Measurements from ENCODE around the gene DCBLD2. TPM values are rescaled to one million over a fixed set of nuclear protein-coding genes. Genes with fewer than 3 reads are reported as not detected.

Gene DCBLD2
- total RNA-seq, 1 donor from 2014 or later, result 145 TPM

GRCh38 chr3:98798820-98799219, 102.7 kb downstream of the DCBLD2 start:
- Histone ChIP-seq H3K4me3 (no peak overlapping the region), H3K4me2 (no peak overlapping the region), H2AFZ (replicated peaks) (no peak overlapping the region), H3K9ac (no peak overlapping the region), H3K27me3 (no peaks in the 10 kb centered on the region), H3K4me1 (no peaks in the 10 kb centered on the region), H4K20me1 (ENCODE audit: low read depth) (no peaks in the 10 kb centered on the region), H3F3A (ENCODE audit: low read depth) (no peaks in the 10 kb centered on the region), H3K79me2 (ENCODE audit: low read depth) (no peaks in the 10 kb centered on the region), H3K27ac (no peak overlapping the region), H3K9me3 (ENCODE audit: low read depth) (no peaks in the 10 kb centered on the region), H3K36me3 (no peaks in the 10 kb centered on the region)
- no peak for DNase-seq (ENCODE audit: low spot score)
- TF ChIP-seq EZH2 (IDR thresholded peaks at IDR 0.05) (no peak), EZH2phosphoT487 (IDR thresholded peaks at IDR 0.05) (no peak)
- TF ChIP-seq, protein P1, sequence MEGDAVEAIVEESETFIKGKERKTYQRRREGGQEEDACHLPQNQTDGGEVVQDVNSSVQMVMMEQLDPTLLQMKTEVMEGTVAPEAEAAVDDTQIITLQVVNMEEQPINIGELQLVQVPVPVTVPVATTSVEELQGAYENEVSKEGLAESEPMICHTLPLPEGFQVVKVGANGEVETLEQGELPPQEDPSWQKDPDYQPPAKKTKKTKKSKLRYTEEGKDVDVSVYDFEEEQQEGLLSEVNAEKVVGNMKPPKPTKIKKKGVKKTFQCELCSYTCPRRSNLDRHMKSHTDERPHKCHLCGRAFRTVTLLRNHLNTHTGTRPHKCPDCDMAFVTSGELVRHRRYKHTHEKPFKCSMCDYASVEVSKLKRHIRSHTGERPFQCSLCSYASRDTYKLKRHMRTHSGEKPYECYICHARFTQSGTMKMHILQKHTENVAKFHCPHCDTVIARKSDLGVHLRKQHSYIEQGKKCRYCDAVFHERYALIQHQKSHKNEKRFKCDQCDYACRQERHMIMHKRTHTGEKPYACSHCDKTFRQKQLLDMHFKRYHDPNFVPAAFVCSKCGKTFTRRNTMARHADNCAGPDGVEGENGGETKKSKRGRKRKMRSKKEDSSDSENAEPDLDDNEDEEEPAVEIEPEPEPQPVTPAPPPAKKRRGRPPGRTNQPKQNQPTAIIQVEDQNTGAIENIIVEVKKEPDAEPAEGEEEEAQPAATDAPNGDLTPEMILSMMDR (IDR thresholded peaks at IDR 0.05), result no peak
- Mint-ChIP-seq H3K9me3 (peaks cover 2% of the 10 kb centered on the region), H3K27me3 (ENCODE audit: insufficient read depth, low read depth) (no peaks in the 10 kb centered on the region), H3K4me3 (no peak overlapping the region), H3K4me1 (no peaks in the 10 kb centered on the region), H3K36me3 (peaks cover 48% of the 10 kb centered on the region), H3K27ac (no peak overlapping the region)

GRCh38 chr3:98797905-98798304, 103.6 kb downstream of the DCBLD2 start:
- TF ChIP-seq EZH2 (IDR thresholded peaks at IDR 0.05) (no peak), EZH2phosphoT487 (IDR thresholded peaks at IDR 0.05) (no peak)
- TF ChIP-seq, protein P1 (IDR thresholded peaks at IDR 0.05), result no peak
- Histone ChIP-seq H3K27ac (no peak overlapping the region), H3K4me3 (no peak overlapping the region), H3K4me1 (no peaks in the 10 kb centered on the region), H3F3A (ENCODE audit: low read depth) (no peaks in the 10 kb centered on the region), H3K79me2 (ENCODE audit: low read depth) (no peaks in the 10 kb centered on the region), H3K9ac (no peak overlapping the region), H3K36me3 (no peaks in the 10 kb centered on the region), H4K20me1 (ENCODE audit: low read depth) (no peaks in the 10 kb centered on the region), H3K4me2 (no peak overlapping the region), H3K27me3 (no peaks in the 10 kb centered on the region), H3K9me3 (ENCODE audit: low read depth) (no peaks in the 10 kb centered on the region), H2AFZ (replicated peaks) (no peak overlapping the region)
- Mint-ChIP-seq H3K9me3 (no peaks in the 10 kb centered on the region), H3K4me3 (no peak overlapping the region), H3K27ac (no peak overlapping the region), H3K36me3 (peaks cover 44% of the 10 kb centered on the region), H3K27me3 (ENCODE audit: insufficient read depth, low read depth) (no peaks in the 10 kb centered on the region), H3K4me1 (no peaks in the 10 kb centered on the region)
- no peak for DNase-seq (ENCODE audit: low spot score)

DNA sequence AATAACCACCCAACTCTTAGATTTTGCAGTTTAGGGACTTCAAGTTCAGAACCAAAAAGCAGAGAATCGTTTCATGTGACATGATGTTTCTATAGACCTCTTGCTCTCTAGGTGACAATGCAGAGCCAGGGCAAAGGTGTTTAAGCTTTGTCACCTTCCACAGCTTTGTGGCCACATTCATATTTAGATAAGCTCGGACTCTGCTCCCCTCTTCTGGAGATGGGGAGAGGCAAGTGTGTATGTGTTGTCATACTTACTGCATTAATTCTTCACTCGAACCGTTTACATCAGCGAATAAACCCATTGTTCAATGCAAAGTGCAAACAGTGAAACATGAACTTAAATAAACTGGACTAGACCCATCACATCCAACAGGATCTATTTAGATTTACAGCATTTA, 105.2 kb downstream of the DCBLD2 start:
- H3K4me1 Mint-ChIP-seq, result no peaks in the 10 kb centered on the region
- no peaks in the 10 kb centered on the region for H3K9me3 ChIP-seq (ENCODE audit: low read depth)
- H3K27me3 ChIP-seq, result no peaks in the 10 kb centered on the region
- peaks cover 36% of the 10 kb centered on the region for H3K36me3 Mint-ChIP-seq
- no peak for TF ChIP-seq EZH2phosphoT487 (IDR thresholded peaks at IDR 0.05)
- TF ChIP-seq, protein P1 (IDR thresholded peaks at IDR 0.05), result no peak
- no peak for TF ChIP-seq EZH2 (IDR thresholded peaks at IDR 0.05)
- H3K4me1 ChIP-seq, result no peaks in the 10 kb centered on the region
- H3K36me3 ChIP-seq, result no peaks in the 10 kb centered on the region
- no peak overlapping the region for H3K4me3 ChIP-seq
- H3F3A ChIP-seq (ENCODE audit: low read depth), result no peaks in the 10 kb centered on the region
- H3K27ac Mint-ChIP-seq, result no peak overlapping the region
- no peak overlapping the region for H3K9ac ChIP-seq
- DNase-seq (ENCODE audit: low spot score), result no peak
- H3K4me2 ChIP-seq, result no peak overlapping the region
- no peaks in the 10 kb centered on the region for H4K20me1 ChIP-seq (ENCODE audit: low read depth)
- no peak overlapping the region for H2AFZ ChIP-seq (replicated peaks)
- no peak overlapping the region for H3K4me3 Mint-ChIP-seq
- H3K27ac ChIP-seq, result no peak overlapping the region
- H3K27me3 Mint-ChIP-seq (ENCODE audit: insufficient read depth, low read depth), result no peaks in the 10 kb centered on the region
- H3K79me2 ChIP-seq (ENCODE audit: low read depth), result no peaks in the 10 kb centered on the region
- H3K9me3 Mint-ChIP-seq, result no peaks in the 10 kb centered on the region
